ENCODE results near the gene TMBIM1. TPM values are rescaled to one million over a fixed set of nuclear protein-coding genes. Genes with fewer than 3 reads are reported as not detected.

The TMBIM1 gene
- total RNA-seq, 1 donor from 2014 or later, result 109 TPM

GRCh38 chr2:218253232-218253625 is 39.1 kb downstream of the TMBIM1 start:
- no peak overlapping the region for H3K4me3 ChIP-seq (ENCODE audit: low read depth, low read length)
- no peak for TF ChIP-seq CTCF (conservative IDR thresholded peaks at IDR 0.05; ENCODE audit: low read depth, low read length)
- DNase-seq (ENCODE audit: low read depth), result no peak

GRCh38 chr2:218252509-218253231 is 39.6 kb downstream of the TMBIM1 start:
- no peak for DNase-seq (ENCODE audit: low read depth)
- H3K4me3 ChIP-seq (ENCODE audit: low read depth, low read length), result no peak overlapping the region
- no peak for TF ChIP-seq CTCF (conservative IDR thresholded peaks at IDR 0.05; ENCODE audit: low read depth, low read length)

- H3K4me3 ChIP-seq (ENCODE audit: low read depth, low read length), result no peak overlapping the region
- no peak for DNase-seq (ENCODE audit: low read depth)
- no peak for TF ChIP-seq CTCF (conservative IDR thresholded peaks at IDR 0.05; ENCODE audit: low read depth, low read length)
These were observed 42.6 kb downstream of the TMBIM1 start for GRCh38 chr2:218249691-218250090.

GRCh38 chr2:218245214-218245613 is 47.1 kb downstream of the TMBIM1 start:
- no peak for TF ChIP-seq CTCF (conservative IDR thresholded peaks at IDR 0.05; ENCODE audit: low read depth, low read length)
- DNase-seq (ENCODE audit: low read depth), result no peak
- H3K4me3 ChIP-seq (ENCODE audit: low read depth, low read length), result no peak overlapping the region

GRCh38 chr2:218244665-218245064 is 47.6 kb downstream of the TMBIM1 start:
- DNase-seq (ENCODE audit: low read depth), result no peak
- H3K4me3 ChIP-seq (ENCODE audit: low read depth, low read length), result no peak overlapping the region
- no peak for TF ChIP-seq CTCF (conservative IDR thresholded peaks at IDR 0.05; ENCODE audit: low read depth, low read length)

GRCh38 chr2:218244204-218244603 is 48.1 kb downstream of the TMBIM1 start:
- TF ChIP-seq CTCF (conservative IDR thresholded peaks at IDR 0.05; ENCODE audit: low read depth, low read length), result no peak
- no peak for DNase-seq (ENCODE audit: low read depth)
- H3K4me3 ChIP-seq (ENCODE audit: low read depth, low read length), result no peak overlapping the region

- H3K4me3 ChIP-seq (ENCODE audit: low read depth, low read length), result no peak overlapping the region
- no peak for DNase-seq (ENCODE audit: low read depth)
- TF ChIP-seq CTCF (conservative IDR thresholded peaks at IDR 0.05; ENCODE audit: low read depth, low read length), result no peak
These were observed 53.4 kb downstream of the TMBIM1 start for GRCh38 chr2:218238887-218239286.

Measured in epithelial cell of proximal tubule (primary cell).